DND-41 (cell line): Measurements from ENCODE around the gene TUBB.

Source experiments
- EZH2 ChIP-seq: IDR thresholded peaks from 3 replicates; pipeline ENCODE4 v1.6.1; 2012; ENCODE audit warnings: borderline replicate concordance, low read depth, mild to moderate bottlenecking, moderate library complexity, low read length, inconsistent platforms; ENCODE audit not compliant: severe bottlenecking
- TF ChIP-seq, protein P1 (sequence below): IDR thresholded peaks from 2 replicates; pipeline ENCODE4 v1.5.1; 2012; ENCODE audit warnings: borderline replicate concordance, low read length, moderate library complexity, mild to moderate bottlenecking; ENCODE audit not compliant: poor library complexity, severe bottlenecking; ENCODE audit errors: extremely low read depth

DNA sequence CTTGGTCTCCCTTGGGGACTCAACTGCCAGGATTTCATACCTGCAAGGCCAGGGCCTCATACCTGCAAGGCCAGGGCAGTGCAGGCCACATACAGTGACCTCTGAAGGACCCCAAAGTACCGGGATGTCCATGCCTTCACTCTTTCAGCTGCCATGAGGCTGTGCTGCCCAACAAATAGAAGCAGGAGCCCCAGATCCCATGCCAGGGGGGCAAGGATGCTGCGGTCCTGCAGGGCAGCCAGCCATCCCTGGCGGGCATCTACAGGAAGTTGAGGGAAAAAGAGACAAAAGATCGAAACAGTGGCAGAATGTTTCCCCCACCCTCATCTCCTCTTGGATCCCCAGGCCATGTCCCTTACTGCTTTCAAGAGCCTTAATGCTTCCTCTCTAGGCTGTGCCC is 30.2 kb upstream of the TUBB start:
- TF ChIP-seq, protein P1, sequence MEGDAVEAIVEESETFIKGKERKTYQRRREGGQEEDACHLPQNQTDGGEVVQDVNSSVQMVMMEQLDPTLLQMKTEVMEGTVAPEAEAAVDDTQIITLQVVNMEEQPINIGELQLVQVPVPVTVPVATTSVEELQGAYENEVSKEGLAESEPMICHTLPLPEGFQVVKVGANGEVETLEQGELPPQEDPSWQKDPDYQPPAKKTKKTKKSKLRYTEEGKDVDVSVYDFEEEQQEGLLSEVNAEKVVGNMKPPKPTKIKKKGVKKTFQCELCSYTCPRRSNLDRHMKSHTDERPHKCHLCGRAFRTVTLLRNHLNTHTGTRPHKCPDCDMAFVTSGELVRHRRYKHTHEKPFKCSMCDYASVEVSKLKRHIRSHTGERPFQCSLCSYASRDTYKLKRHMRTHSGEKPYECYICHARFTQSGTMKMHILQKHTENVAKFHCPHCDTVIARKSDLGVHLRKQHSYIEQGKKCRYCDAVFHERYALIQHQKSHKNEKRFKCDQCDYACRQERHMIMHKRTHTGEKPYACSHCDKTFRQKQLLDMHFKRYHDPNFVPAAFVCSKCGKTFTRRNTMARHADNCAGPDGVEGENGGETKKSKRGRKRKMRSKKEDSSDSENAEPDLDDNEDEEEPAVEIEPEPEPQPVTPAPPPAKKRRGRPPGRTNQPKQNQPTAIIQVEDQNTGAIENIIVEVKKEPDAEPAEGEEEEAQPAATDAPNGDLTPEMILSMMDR, result no peak
- TF ChIP-seq EZH2, result no peak
